ENCODE data around the gene COX6B1. TPM values are rescaled to one million over a fixed set of nuclear protein-coding genes. Genes with fewer than 3 reads are reported as not detected.
"Not testable (repeated sequence)": the region's sequence is repeated elsewhere in the genome, so short reads cannot be mapped to it uniquely, and the experiment has no call there.

The COX6B1 gene
- polyA plus RNA-seq, 1 experiment: 463 TPM

DNA sequence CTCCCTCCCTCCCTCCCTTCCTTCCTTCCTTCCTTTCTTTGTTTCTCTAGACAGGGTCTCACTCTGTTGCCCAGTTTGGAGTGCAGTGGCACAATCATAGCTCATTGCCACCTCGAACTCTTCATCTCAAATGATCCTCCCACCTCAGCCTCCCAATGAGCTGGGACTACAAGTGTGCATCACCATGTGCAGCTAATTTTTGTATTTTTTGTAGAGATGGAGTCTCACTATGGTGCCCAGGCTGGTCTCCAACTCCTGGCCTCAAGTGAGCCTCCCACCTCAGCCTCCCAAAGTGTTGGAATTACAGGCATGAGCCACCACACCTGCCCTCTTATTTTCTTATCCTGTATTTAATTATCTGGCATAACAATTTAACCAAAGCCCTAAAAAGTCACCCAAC is 22.6 kb downstream of the COX6B1 start:
- no peak for DNase-seq (ENCODE audit: low read depth)
- peaks cover 6% of the 10 kb centered on the region for H3K27me3 ChIP-seq (ENCODE audit: control insufficient read depth, insufficient read depth, low read length)
- TF ChIP-seq, protein P1, sequence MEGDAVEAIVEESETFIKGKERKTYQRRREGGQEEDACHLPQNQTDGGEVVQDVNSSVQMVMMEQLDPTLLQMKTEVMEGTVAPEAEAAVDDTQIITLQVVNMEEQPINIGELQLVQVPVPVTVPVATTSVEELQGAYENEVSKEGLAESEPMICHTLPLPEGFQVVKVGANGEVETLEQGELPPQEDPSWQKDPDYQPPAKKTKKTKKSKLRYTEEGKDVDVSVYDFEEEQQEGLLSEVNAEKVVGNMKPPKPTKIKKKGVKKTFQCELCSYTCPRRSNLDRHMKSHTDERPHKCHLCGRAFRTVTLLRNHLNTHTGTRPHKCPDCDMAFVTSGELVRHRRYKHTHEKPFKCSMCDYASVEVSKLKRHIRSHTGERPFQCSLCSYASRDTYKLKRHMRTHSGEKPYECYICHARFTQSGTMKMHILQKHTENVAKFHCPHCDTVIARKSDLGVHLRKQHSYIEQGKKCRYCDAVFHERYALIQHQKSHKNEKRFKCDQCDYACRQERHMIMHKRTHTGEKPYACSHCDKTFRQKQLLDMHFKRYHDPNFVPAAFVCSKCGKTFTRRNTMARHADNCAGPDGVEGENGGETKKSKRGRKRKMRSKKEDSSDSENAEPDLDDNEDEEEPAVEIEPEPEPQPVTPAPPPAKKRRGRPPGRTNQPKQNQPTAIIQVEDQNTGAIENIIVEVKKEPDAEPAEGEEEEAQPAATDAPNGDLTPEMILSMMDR (IDR thresholded peaks at IDR 0.05; ENCODE audit: insufficient read depth, low read depth, low read length): no peak
- ChIA-PET CTCF (no interaction called here), POLR2A (no interaction called here)
- no peak overlapping the region for H3K4me3 ChIP-seq (ENCODE audit: low read depth, low read length)
- H3K36me3 ChIP-seq (ENCODE audit: control insufficient read depth, insufficient read depth, low read length): no peaks in the 10 kb centered on the region

DNA sequence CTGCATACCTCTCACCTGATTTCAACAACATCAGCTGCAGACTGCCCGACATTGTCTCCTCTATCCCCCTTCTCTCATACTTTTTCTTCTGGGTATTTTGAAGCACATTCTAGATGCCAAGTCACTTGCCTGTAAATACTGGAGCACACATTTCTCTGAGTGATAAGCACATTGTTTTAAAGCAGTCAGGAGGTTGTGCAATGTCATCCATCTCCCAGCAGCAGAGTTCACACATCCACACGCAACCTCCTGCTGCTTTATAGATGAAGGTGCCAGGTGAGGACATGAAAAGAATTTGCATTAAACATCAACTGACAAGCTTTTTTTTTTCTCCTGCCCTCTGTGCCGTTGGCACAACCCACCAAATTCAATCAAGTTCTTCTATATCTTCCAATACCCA is 23.7 kb downstream of the COX6B1 start:
- TF ChIP-seq, protein P1 (IDR thresholded peaks at IDR 0.05; ENCODE audit: insufficient read depth, low read depth, low read length): no peak

DNA sequence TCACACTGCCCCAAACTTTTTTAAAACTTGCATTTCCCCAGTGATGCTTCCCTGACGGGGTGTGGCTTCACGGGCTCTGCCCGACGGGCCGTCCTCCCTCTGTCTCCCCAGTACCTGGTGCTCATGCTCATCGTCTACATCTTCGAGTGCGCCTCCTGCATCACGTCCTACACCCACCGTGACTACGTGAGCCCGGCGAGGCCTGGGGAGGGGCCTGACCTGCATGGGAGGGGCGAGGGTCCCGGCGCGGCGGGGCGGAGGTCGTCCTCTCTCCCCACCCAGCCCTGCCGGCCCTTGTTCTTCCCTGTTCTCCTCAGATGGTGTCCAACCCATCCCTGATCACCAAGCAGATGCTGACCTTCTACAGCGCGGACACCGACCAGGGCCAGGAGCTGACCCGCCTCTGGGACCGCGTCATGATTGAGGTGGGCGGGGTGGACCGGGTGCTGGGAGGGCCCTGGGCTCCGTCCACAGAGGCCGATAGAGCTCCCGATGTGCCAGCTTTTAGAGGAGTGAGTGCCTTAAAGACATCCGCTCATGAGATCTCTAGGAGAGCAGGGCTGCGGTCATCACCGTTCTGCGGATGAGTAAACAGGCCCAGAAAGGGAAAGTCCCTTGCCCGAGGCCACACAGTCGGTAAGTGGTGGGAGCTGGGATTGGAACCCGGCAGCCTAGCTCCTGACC is 25.1 kb downstream of the COX6B1 start:
- no peak for DNase-seq (ENCODE audit: low read depth)
- Histone ChIP-seq H3K27me3 (ENCODE audit: control insufficient read depth, insufficient read depth, low read length) (peaks cover 6% of the 10 kb centered on the region), H3K36me3 (ENCODE audit: control insufficient read depth, insufficient read depth, low read length) (no peaks in the 10 kb centered on the region), H3K4me3 (ENCODE audit: low read depth, low read length) (peak overlapping the region; percentile 39)
- POLR2A ChIA-PET: interaction anchor here (0.5 kb wide), 1 partner anchor 464 kb away, joined by 4 read pairs; no protein-coding TSS in a partner anchor
- CTCF ChIA-PET: interaction anchor here (0.6 to 1.0 kb wide), 3 partner anchors 11 to 38 kb away, joined by 3 to 6 read pairs (median 3); no protein-coding TSS in a partner anchor
- TF ChIP-seq, protein P1 (IDR thresholded peaks at IDR 0.05; ENCODE audit: insufficient read depth, low read depth, low read length): no peak

More for the DNA sequence above, 23.7 kb downstream of the COX6B1 start:
- ChIA-PET CTCF (no interaction called here), POLR2A (no interaction called here)
- no peaks in the 10 kb centered on the region for H3K36me3 ChIP-seq (ENCODE audit: control insufficient read depth, insufficient read depth, low read length)
- no peak overlapping the region for H3K4me3 ChIP-seq (ENCODE audit: low read depth, low read length)
- DNase-seq (ENCODE audit: low read depth): no peak
- peaks cover 6% of the 10 kb centered on the region for H3K27me3 ChIP-seq (ENCODE audit: control insufficient read depth, insufficient read depth, low read length)

DNA sequence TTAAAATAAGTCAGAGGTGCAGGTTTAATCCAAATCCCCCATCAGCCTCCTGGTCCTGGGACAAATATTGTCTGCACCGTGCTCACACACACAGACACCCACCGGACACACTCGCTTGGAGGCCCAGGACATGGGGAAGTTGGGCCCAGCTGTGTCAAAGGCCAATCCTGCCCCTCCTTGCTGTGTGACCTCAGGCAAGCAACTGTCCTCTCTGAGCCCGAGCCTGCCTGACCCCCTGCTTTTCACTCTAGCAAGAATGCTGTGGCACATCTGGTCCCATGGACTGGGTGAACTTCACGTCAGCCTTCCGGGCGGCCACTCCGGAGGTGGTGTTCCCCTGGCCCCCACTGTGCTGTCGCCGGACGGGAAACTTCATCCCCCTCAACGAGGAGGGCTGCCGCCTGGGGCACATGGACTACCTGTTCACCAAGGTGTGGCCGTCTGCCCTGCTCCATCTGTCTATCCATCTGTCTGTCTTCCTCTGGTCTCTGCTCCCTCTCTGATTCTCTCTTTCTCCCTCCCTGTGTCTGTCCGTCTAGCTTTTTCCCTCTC is 27.5 kb downstream of the COX6B1 start:
- Histone ChIP-seq H3K36me3 (ENCODE audit: control insufficient read depth, insufficient read depth, low read length) (no peaks in the 10 kb centered on the region), H3K4me3 (ENCODE audit: low read depth, low read length) (no peak overlapping the region), H3K27me3 (ENCODE audit: control insufficient read depth, insufficient read depth, low read length) (no peaks in the 10 kb centered on the region)
- CTCF ChIA-PET: no interaction called here
- TF ChIP-seq, protein P1 (IDR thresholded peaks at IDR 0.05; ENCODE audit: insufficient read depth, low read depth, low read length): no peak
- DNase-seq (ENCODE audit: low read depth): no peak
- POLR2A ChIA-PET: no interaction called here

DNA sequence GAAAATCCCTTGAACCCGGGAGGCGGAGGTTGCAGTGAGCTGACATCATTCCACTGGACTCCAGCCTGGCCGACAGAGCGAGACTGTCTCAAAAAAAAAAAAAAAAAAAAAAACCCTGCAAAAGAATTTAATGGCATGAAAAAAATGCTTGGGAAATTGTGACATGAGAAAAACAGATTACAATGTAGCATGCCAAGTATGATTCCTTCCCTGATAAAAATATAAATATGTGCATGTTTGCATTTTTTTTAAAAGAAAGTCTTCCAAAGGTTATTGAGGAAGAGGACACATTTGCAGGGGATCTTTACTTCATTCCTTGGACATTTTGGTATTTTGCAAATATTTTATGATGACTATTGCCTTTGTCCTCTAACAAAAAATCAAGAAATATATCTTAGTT is 41.7 kb downstream of the COX6B1 start:
- DNase-seq (ENCODE audit: low read depth): no peak
- CTCF ChIA-PET: interaction anchor here (1.0 kb wide), 1 partner anchor 130 kb away, joined by 3 read pairs; no protein-coding TSS in a partner anchor
- TF ChIP-seq, protein P1 (IDR thresholded peaks at IDR 0.05; ENCODE audit: insufficient read depth, low read depth, low read length): no peak
- POLR2A ChIA-PET: no interaction called here
- H3K4me3 ChIP-seq (ENCODE audit: low read depth, low read length): no peak overlapping the region
- no peaks in the 10 kb centered on the region for H3K36me3 ChIP-seq (ENCODE audit: control insufficient read depth, insufficient read depth, low read length)
- no peaks in the 10 kb centered on the region for H3K27me3 ChIP-seq (ENCODE audit: control insufficient read depth, insufficient read depth, low read length)

DNA sequence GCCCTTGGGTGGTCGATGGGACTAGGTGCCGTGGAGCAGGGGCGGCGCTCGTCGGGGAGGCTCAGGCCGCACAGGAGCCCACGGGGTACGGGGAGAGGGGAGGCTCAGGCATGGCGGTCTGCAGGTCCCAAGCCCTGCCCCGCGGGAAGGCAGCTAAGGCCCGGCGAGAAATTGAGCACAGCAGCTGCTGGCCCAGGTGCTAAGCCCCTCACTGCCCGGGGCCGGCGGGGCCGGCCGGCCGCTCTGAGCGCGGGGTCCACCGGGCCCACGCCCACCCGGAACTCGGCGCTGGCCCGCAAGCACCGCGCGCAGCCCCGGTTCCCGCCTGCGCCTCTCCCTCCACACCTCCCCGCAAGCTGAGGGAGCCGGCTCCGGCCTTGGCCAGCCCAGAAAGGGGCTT is 43.0 kb downstream of the COX6B1 start:
- POLR2A ChIA-PET; H3K36me3 ChIP-seq (ENCODE audit: control insufficient read depth, insufficient read depth, low read length); DNase-seq (ENCODE audit: low read depth); H3K4me3 ChIP-seq (ENCODE audit: low read depth, low read length); H3K27me3 ChIP-seq (ENCODE audit: control insufficient read depth, insufficient read depth, low read length): not testable (repeated sequence)
- CTCF ChIA-PET: interaction anchor here (2.9 kb wide), 1 partner anchor 129 kb away, joined by 16 read pairs; no protein-coding TSS in a partner anchor
